GM21825 (cell line): ENCODE data around the gene TXNRD2.

Experiments used
- ATAC-seq: cut with Tn5 transposase; IDR thresholded peaks from one replicate; pipeline ENCODE4 v1.9.1; 2021; ENCODE audit warnings: mild to moderate bottlenecking, moderate library complexity; ENCODE audit not compliant: unreplicated experiment

The TXNRD2 gene

GRCh38 chr22:19866665-19867009, 75.0 kb downstream of the TXNRD2 start:
- ATAC-seq = no peak

DNA sequence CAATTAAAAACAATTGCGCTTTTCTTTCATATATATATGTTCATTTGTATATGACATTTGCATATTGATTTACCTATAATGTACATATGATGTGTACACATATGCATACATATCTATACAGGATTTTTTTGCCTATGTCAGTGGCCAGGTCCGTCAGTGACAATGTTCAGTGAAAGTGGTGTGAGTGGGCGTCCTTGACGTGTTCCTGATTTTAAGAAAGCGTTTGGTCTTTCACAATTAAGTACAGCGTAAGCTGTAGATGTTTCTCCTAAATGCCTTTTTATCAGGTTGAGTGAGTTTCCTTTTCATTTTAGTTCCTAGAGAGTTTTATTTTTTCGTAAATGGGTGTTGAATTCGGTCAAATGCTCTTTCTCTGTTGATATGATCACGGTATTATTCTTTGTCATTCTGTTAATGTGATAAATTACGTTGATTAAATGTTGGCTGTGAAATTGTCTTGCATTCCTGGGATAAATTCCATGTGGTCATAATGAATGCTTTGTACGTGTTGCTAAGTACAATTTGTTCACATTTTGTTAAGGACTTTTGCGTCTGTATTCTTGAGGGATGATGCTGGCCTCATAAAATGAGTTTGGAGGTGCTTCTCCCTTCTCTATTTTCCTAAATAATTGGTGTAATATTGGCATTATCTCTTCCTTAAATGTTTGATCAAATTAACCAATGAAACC, 76.3 kb downstream of the TXNRD2 start:
- ATAC-seq = no peak

GRCh38 chr22:19864538-19865106, 77.0 kb downstream of the TXNRD2 start:
- ATAC-seq = no peak

GRCh38 chr22:19863571-19863970, 78.0 kb downstream of the TXNRD2 start:
- ATAC-seq = no peak

GRCh38 chr22:19862619-19863246, 78.9 kb downstream of the TXNRD2 start:
- ATAC-seq = no peak

DNA sequence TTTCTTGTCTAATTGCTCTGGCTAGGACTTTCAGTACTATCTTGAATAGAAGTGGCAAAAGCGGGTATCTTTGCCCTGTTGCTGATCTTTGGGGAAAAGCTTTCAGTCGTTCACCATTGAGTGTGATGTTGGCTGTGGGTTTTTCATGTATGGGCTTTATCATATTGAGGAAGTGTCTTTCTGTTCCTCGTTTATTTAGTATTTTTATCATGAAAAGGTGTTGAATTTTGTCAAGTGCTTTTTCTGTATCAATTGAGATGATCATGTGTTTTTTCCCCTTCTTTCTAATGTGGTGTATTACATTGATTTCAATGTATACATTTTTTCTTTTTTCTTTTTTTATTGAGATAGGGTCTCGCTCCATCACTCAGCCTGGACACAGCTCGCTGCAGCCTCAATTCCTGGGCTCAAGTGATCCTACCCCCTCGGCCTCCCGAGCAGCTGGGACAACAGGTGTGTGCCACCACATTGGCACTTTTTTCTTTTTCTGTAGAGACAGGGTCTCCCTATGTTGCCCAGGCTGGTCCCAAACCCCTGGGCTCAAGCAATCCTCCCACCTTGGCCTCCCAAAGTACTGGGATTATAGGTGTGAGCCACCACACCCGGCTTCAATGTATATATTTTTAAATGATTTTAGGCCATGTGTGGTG, 81.6 kb downstream of the TXNRD2 start:
- ATAC-seq = no peak

- no peak for ATAC-seq
These were observed 84.2 kb downstream of the TXNRD2 start for GRCh38 chr22:19857382-19857781.

DNA sequence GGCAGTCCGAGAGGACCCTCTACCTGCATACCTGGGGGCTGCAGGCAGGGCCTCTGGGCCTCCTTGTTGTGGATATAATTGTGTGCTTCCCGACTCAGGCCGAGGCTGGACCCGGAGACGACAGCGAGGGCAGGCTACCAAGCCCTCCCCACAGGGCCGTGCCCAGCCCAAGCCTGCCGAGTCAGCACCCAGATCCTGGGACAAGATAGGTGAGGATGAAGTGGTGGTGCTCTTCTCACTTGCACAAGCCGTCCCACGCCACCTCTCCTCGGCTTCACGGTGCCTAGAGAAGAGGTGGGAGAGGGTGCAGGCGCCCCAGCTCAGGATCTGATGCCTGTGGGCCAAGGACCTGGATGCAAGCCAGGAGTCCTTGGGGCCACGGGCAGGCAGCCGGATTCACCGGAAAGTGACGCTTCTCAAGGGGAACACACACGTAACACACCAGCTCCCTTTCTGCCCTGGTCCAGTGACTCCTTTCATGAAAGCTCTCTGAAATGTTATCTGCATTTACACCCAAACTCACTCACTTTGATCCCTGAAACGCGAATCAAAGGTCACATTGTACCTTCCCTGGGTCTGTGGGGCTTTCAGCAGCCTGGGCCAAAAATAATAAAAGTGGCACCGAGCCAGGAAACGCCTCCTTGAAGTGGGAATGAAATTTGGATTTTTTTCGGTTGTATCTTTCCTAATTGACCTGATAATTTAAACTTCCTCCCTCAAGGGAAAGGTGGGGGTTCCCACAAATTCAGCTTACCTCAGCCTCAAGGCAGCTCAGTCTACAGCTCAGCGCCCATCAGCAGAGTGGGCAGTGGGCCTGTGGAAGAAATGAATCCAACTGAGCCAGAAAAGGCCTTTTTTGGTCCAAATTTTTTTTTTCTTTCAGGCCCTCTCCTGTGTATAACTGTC, 85.9 kb downstream of the TXNRD2 start:
- peak; percentile 17 for ATAC-seq

- ATAC-seq = peak; percentile 71
These were observed 86.7 kb downstream of the TXNRD2 start, which contains the start of the genes GNB1L and RTL10 for GRCh38 chr22:19854778-19855503. GNB1L (minus strand) TSS chr22:19854874; CDS start chr22:19821355, 33,519 bp downstream. RTL10 (minus strand) TSS chr22:19854874; CDS start chr22:19852261, 2,613 bp downstream.

DNA sequence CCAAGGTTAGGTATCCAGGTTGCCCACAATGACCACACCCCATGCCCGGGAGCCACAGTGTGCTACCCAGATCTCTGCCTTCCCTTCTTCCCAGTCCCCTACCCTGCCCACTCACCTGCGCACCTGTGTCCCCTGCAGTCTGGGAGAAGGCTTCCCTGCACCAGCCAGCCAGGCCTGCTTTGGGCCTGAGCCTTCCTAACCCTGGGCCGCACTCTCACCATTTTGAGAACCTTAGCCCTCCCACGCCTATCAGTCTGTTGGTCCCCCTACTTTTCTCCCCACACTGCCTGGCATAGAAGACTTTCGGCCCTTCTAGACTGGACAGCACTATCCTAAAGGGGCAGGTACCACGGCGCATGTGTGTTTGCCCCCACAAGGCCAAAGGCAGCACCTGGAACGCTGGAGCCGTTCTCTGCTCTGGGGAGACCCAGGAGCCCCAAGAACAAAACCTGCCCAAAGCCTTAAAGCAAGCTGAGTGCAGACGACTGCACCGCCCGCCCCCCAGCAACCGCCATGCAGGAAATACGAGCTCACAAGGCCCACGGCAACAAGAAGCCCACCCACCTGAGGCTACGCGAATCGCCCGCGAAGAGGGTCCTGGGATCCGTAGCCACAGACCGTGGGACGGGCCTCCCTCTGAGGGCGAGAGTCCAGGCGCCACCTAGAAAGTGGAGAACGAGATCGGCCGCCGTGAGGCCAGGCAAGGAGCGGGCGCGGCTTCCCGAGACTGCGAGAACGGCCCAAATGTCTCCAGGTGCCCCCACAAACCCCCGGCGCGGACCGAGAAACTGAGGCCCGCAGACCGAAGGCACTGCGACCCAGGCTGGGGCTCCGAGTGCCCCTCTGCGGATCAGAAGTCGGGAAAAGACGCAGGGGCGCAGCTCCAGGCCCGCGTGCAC, 87.5 kb downstream of the TXNRD2 start:
- peak; percentile 3 for ATAC-seq

GRCh38 chr22:19853058-19853878, 88.3 kb downstream of the TXNRD2 start:
- ATAC-seq = no peak

GRCh38 chr22:19852177-19852781, 89.3 kb downstream of the TXNRD2 start:
- no peak for ATAC-seq

DNA sequence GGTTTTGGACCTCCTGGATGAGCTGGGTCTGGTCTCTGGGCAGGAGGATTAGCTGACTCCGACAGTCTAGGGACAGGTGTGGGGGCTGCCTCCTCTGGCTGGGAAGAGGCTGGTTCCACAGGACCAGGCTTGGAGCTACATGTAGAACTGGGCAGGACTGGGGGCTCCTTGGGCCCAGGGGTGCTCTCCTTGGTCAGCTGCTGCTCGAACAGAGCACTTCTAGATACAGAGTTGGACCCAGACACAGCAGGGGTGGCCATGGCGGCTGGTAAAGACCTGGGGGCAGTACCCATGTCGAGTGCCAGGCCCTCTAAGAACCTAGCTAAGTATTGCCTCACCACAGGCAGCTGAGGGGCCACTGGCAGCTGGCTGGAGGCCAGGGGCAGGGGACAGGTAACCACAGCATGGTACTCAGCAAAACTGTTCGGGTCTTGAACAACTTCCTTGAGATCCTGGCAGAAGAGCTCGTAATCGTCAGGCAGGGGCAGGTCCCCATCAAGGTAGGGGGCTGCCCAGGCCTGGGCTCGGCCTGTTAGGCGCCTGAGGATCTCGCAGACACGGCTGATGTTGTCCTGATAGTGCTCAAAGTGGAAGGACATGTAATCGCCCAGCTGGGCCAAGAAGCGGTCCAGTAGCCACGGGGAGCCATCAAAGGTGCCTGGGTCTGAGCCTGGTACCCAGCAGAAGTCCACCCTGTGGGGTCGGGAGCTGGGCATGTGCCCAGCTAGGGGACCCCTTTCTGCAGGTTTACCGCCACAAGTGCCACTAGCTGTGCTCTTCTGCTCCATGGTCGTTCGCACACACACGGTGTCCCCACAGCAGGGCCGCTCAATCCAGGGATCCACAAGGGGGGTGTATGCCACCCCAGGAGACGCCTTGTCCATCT, 90.1 kb downstream of the TXNRD2 start:
- no peak for ATAC-seq

DNA sequence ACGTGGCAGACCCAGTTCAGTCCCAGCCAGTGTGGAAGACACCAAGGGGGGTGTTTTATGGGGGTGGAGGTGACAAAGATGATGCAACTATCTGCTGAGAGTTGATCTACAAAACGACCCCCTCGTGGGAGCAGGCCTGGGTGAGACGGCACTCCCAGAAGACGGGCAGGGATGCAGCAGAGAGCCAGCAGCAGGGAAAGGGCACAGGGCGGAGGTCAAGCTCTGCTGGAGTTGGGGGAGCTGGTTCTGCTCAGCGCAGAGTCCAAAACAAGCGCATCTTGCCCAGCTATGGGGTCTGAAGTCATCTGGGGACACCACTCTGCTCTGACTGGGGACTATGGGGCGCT, 90.9 kb downstream of the TXNRD2 start:
- ATAC-seq = no peak

DNA sequence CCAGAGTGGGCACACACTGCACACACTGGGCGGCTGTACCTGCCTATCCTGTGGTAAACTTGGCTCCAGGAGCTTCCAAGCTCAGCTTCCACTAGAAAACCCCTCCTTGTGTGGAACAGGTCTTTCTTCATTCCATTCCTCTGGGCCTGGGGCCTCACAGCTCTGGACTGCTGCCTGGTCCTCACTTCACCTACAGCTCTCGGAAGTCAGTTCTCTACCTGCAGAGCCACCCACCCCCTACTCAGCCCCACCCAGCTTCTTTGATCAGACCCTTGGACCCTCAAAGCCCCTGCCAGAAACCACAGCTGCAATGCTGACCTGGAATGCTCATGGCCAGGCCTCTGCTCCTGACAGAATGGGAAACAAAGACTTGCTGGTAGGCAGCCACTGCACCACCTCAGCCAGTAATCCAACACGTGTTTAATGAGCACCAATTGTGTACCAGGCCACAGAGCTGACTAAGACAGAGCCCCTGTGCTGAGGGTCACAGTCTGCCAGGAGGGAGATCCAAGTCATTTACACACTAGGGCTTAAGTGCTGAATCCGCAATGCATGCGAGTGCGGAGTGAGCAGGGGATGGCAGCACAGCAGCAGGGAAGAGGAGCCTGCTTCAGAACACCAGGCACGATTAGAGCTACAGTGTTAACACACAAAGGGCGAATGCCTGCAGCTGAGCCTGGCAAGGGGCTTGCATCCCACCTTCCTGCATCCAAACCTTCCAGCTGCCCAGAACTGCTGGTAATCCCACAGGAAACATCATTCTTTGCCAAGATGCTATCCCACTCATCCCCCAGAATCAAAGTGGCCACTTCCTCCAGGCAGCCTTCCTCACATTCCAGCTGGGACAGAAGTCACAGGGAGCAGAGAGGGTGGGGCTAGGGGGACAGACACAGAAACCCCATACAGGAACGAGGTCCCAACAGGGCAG, 91.5 kb downstream of the TXNRD2 start:
- ATAC-seq = no peak
